AG10803 (cell line): ENCODE measurements around the gene L2HGDH.

Source experiments
- DNase-seq: peaks from one replicate; pipeline ENCODE4 v3.0.0; 2010; ENCODE audit warnings: low read depth
- H3K4me3 ChIP-seq: 2 replicates; pipeline ENCODE4 v1.5.1; 2011; ENCODE audit warnings: mild to moderate bottlenecking, low read length, control low read depth
- TF ChIP-seq, protein P1 (sequence below): conservative IDR thresholded peaks from 2 replicates; pipeline ENCODE4 v1.5.1; 2011; ENCODE audit warnings: mild to moderate bottlenecking, low read length, control low read depth, inconsistent platforms

L2HGDH gene

DNA sequence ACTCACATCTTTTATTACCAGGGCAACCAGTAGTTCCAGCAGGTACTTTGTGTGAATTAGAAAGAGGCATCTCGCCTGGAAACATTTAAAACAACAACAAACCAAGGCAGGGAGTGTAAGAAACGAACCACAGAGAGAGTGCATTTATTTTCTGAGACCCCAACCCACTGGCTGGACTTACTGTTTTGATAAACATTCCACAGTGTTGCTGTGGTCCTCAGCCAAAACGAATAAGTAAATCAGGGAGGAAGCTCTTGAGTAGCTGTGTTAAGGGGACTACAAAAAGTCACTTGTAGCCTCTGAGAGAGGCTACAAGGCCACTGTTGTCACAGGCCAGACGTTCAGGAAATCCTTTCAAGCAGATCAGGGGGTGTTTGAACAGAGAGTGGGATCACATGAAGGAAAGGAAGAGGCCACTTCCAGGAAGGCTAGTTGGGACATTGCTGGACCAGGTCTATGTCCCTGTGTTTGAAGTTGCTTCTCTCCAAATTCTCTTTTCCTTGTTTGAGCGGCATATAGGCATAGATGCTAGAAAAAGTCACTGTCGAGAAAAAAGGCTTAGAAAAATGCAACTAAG lies 33.9 kb upstream of the L2HGDH start:
- no peak for DNase-seq
- no peak overlapping the region for H3K4me3 ChIP-seq
- TF ChIP-seq, protein P1, sequence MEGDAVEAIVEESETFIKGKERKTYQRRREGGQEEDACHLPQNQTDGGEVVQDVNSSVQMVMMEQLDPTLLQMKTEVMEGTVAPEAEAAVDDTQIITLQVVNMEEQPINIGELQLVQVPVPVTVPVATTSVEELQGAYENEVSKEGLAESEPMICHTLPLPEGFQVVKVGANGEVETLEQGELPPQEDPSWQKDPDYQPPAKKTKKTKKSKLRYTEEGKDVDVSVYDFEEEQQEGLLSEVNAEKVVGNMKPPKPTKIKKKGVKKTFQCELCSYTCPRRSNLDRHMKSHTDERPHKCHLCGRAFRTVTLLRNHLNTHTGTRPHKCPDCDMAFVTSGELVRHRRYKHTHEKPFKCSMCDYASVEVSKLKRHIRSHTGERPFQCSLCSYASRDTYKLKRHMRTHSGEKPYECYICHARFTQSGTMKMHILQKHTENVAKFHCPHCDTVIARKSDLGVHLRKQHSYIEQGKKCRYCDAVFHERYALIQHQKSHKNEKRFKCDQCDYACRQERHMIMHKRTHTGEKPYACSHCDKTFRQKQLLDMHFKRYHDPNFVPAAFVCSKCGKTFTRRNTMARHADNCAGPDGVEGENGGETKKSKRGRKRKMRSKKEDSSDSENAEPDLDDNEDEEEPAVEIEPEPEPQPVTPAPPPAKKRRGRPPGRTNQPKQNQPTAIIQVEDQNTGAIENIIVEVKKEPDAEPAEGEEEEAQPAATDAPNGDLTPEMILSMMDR = no peak

DNA sequence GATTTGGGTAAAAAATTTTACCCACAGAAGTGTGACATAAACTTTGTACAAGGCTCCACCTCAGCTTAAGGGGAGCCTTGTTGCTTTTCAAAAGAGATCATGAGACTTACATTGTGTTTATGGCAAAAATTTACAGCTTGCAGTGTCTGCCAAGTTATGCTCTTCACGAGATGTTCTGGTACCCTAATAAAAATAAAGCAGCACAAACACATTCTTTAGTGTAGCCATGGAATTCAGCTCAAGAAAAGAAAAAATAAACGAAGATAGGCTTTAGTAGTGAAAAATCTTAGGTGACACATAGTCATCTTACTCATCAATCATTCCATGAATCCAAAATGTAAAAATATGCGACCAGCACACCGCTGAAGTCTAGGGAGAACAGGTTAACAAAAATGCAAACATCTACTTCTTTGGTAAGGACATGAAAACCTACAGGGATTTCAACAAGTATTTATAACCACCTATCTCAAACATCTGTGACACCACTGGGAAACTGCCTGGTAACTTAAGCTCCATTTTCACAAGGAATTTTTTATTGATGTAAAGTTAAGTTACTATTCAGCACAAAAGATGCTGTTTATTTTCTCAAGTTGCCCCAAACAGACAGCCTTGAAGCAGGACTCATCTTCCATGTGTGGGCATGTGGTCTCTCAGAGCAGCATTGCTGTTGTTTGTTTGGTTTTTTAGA lies 33.0 kb upstream of the L2HGDH start:
- TF ChIP-seq, protein P1 = no peak
- no peak overlapping the region for H3K4me3 ChIP-seq
- DNase-seq = peak; percentile 73

DNA sequence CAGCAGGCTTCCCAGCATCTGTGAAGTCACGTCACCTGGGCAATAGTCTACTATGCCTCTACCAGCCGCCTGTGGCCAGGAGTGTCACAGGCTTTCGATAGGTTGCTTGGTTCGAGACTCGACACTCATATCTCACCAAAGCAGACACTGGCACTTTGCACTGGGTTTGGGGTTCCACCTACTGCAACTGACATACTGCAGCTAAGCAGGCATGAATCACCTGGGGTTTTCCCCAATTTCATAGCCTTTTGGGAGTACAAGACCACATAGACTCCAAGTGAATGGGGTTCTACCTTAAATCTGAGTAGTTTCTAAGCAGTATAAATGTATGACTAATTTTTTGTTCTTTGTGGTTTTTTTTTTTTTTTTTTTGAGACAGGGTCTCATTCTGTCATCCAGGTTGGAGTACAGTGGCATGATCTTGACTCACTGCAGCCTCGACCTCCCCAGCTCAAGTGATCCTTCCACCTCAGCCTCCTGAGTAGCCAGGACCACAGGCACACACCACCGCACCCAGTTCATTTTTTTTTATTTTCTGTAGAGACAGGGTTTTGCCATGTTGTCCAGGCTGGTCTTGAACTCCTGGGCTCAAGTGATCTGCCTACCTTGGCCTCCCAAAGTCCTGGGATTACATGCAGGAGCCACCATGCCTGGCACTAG lies 32.2 kb upstream of the L2HGDH start:
- no peak overlapping the region for H3K4me3 ChIP-seq
- TF ChIP-seq, protein P1 = no peak
- no peak for DNase-seq

DNA sequence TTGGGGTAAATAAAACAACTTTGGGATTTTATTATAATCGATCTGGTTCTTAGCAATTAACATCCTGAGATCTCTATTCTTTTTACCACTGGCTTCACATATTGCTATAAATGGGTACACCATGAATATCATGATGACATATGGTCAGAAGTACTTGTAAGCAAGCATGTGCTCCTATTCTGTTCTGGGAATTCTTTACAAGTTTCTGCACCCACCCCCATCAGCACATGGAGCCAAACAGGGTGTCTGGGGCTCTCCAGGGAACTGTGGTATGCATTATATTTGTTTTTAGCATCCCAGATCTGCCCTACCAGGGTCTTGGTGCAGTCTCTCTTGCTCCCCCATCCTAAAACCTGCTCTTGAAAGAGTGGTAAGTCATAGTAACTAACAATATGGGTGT lies 31.4 kb upstream of the L2HGDH start:
- DNase-seq = peak; percentile 71
- H3K4me3 ChIP-seq = no peak overlapping the region
- TF ChIP-seq, protein P1 = no peak

DNA sequence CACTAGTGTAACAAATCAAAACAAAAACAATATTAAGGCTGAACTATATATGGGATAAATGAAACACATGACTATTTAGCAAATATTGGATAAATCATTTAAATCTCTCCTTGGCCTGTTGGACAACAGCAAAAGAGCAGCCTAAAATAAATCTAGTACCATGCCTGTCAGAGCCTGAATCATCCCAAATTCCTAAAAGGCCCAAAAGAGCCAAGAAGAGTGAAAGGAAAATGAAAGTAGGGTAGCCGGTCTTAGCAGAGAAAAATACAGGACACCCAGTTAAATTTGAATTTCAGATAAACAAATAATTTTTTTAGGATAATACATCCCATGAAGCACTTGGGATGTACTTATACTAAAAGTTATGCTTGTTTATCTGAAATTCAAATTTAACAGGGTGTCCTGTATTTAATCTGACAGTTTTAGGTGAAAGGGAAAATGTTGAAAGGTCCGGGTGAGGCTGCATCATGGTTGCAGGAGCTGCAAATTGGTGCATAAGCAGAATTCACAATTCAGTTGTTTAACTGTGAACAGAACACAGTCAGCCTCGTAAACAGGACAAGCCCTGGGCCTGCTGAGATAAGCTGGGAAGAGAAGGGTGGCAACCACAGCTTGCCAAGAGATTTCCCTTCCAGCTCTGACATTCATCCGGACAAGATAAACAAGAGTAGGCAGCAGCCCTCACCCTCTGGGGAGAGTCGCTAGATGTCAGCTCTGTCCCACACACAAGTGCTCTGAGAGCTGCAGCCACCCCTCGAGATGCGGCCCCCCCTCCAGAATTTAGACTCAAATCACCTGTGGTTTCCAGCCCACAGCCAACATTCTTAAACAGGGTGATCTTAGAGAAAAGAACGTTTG lies 30.4 kb upstream of the L2HGDH start:
- peak overlapping the region; percentile 50 for H3K4me3 ChIP-seq
- DNase-seq = peak; percentile 94
- TF ChIP-seq, protein P1 = peak; percentile 64

DNA sequence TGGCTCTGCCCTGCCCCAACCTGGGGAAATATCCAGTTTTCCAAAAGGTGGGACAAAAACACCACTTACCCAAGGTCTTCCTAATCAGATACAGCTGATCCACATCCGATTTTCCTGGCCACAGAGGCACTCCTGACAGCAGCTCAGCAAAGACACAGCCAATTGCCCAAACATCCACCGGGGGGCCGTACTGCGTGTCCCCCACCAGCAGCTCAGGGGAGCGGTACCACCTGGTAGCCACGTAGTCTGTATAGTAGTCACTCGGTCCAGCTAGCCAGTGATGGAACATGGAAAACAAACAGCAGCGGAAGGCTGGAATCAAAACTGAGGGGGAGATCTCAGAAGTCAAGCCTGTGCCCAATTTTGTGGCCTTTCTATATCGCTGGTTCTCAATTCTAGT lies 28.9 kb upstream of the L2HGDH start:
- no peak overlapping the region for H3K4me3 ChIP-seq
- no peak for DNase-seq
- TF ChIP-seq, protein P1 = no peak
